Measurements from ENCODE around the gene CCL1.

CCL1 gene

DNA sequence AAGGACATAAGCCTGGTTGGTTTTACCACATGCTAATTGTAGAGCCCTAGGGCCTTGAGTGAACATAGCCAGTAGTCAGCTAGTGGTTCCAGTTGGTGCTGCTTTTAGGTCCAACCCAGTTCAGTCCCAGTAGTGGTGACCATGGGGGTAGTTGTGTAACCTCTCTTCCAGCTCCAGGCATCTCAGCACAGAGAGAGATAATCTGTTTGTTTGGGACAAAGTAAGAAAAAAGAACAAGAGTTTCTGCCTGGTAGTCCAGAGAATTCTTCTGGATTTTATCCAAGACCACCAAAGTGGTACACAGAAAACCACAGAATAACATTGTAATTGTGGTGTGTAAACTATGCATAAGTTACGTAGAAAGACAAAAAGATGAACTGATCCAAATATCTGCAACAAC is 11.9 kb downstream of the CCL1 start:
- H3K27me3 ChIP-seq (ENCODE audit: insufficient read depth, low read length, poor library complexity) = no peaks in the 10 kb centered on the region
- no peaks in the 10 kb centered on the region for H3K36me3 ChIP-seq (ENCODE audit: insufficient read depth, low read length)
- no peak for ATAC-seq (ENCODE audit: insufficient read depth, low read depth)
- no peaks in the 10 kb centered on the region for H3K9me3 ChIP-seq (ENCODE audit: insufficient read depth, low read length, severe bottlenecking)
- no peak overlapping the region for H3K27ac ChIP-seq (ENCODE audit: low read length)
- DNase-seq = no peak
- no peak overlapping the region for H3K9ac ChIP-seq (ENCODE audit: low read depth, low read length)
- no peaks in the 10 kb centered on the region for H4K20me1 ChIP-seq (ENCODE audit: insufficient read depth, low read length)
- no peaks in the 10 kb centered on the region for H3K79me2 ChIP-seq (ENCODE audit: insufficient read depth, low read length)
- H3K4me3 ChIP-seq (ENCODE audit: low read depth in 1 of 2, low read length in 2 of 2) = no peak overlapping the region
- no peak for TF ChIP-seq EZH2 (IDR thresholded peaks at IDR 0.05; ENCODE audit: borderline replicate concordance, low read depth, low read length, severe bottlenecking)
- TF ChIP-seq, protein P1, sequence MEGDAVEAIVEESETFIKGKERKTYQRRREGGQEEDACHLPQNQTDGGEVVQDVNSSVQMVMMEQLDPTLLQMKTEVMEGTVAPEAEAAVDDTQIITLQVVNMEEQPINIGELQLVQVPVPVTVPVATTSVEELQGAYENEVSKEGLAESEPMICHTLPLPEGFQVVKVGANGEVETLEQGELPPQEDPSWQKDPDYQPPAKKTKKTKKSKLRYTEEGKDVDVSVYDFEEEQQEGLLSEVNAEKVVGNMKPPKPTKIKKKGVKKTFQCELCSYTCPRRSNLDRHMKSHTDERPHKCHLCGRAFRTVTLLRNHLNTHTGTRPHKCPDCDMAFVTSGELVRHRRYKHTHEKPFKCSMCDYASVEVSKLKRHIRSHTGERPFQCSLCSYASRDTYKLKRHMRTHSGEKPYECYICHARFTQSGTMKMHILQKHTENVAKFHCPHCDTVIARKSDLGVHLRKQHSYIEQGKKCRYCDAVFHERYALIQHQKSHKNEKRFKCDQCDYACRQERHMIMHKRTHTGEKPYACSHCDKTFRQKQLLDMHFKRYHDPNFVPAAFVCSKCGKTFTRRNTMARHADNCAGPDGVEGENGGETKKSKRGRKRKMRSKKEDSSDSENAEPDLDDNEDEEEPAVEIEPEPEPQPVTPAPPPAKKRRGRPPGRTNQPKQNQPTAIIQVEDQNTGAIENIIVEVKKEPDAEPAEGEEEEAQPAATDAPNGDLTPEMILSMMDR (IDR thresholded peaks at IDR 0.05; ENCODE audit: borderline replicate concordance, extremely low read depth, low read length, poor library complexity, severe bottlenecking) = no peak
- H3K4me1 ChIP-seq (ENCODE audit: insufficient read depth, low read length) = no peaks in the 10 kb centered on the region
- H3K4me2 ChIP-seq (ENCODE audit: insufficient read depth, low read length) = no peak overlapping the region
- H2AFZ ChIP-seq (ENCODE audit: low read depth, low read length) = no peak overlapping the region

DNA sequence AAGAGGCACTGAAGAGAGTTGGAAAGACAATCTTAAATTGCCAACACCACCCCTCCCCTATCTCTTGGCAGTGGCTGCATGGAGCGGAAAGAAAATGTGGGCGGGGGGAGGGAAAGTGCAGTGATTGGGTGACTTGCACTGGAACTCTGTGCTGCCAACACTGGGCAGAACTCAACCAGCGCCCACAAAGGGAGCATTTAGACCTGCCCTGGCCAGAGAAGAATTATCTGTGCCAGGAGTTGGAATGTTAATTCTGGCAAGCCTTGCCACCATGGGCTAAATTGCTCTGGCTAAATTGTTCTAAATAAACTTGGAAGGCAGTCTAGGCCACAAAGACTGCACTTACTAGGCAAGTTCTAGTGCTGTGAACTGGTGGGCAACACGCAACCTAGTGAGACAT is 13.3 kb downstream of the CCL1 start:
- Histone ChIP-seq H2AFZ (ENCODE audit: low read depth, low read length) (no peak overlapping the region), H3K4me3 (ENCODE audit: low read depth in 1 of 2, low read length in 2 of 2) (no peak overlapping the region), H3K27me3 (ENCODE audit: insufficient read depth, low read length, poor library complexity) (no peaks in the 10 kb centered on the region), H3K4me1 (ENCODE audit: insufficient read depth, low read length) (no peaks in the 10 kb centered on the region), H3K36me3 (ENCODE audit: insufficient read depth, low read length) (no peaks in the 10 kb centered on the region), H4K20me1 (ENCODE audit: insufficient read depth, low read length) (no peaks in the 10 kb centered on the region), H3K79me2 (ENCODE audit: insufficient read depth, low read length) (no peaks in the 10 kb centered on the region), H3K9me3 (ENCODE audit: insufficient read depth, low read length, severe bottlenecking) (no peaks in the 10 kb centered on the region), H3K27ac (ENCODE audit: low read length) (no peak overlapping the region), H3K4me2 (ENCODE audit: insufficient read depth, low read length) (no peak overlapping the region), H3K9ac (ENCODE audit: low read depth, low read length) (no peak overlapping the region)
- no peak for TF ChIP-seq EZH2 (IDR thresholded peaks at IDR 0.05; ENCODE audit: borderline replicate concordance, low read depth, low read length, severe bottlenecking)
- TF ChIP-seq, protein P1 (IDR thresholded peaks at IDR 0.05; ENCODE audit: borderline replicate concordance, extremely low read depth, low read length, poor library complexity, severe bottlenecking) = no peak
- DNase-seq = no peak
- no peak for ATAC-seq (ENCODE audit: insufficient read depth, low read depth)

DNA sequence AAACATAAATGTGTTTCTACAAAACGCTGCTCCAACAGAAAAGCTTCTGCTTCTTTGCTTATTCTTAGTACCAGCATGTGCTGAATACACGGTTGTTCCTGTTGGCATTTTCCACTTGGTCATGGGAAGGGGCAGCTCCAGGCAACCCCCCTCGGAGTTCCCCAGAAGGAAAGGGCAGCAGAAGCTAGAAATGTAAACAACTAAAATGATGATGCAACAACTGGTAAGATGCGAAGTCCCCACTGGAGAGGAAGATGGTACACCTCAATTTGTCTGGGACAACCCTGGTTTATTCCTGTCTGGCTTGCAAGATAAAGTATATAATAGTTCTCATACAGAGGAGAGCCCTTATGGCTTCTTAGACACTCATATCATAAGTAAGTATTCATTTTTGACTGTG is 16.0 kb downstream of the CCL1 start:
- H3K9ac ChIP-seq (ENCODE audit: low read depth, low read length) = no peak overlapping the region
- no peaks in the 10 kb centered on the region for H3K4me1 ChIP-seq (ENCODE audit: insufficient read depth, low read length)
- H3K79me2 ChIP-seq (ENCODE audit: insufficient read depth, low read length) = no peaks in the 10 kb centered on the region
- no peaks in the 10 kb centered on the region for H4K20me1 ChIP-seq (ENCODE audit: insufficient read depth, low read length)
- ATAC-seq (ENCODE audit: insufficient read depth, low read depth) = no peak
- DNase-seq = no peak
- no peaks in the 10 kb centered on the region for H3K27me3 ChIP-seq (ENCODE audit: insufficient read depth, low read length, poor library complexity)
- no peak overlapping the region for H3K4me2 ChIP-seq (ENCODE audit: insufficient read depth, low read length)
- H3K36me3 ChIP-seq (ENCODE audit: insufficient read depth, low read length) = no peaks in the 10 kb centered on the region
- H3K4me3 ChIP-seq (ENCODE audit: low read depth in 1 of 2, low read length in 2 of 2) = no peak overlapping the region
- TF ChIP-seq, protein P1 (IDR thresholded peaks at IDR 0.05; ENCODE audit: borderline replicate concordance, extremely low read depth, low read length, poor library complexity, severe bottlenecking) = no peak
- no peak overlapping the region for H2AFZ ChIP-seq (ENCODE audit: low read depth, low read length)
- no peak overlapping the region for H3K27ac ChIP-seq (ENCODE audit: low read length)
- no peaks in the 10 kb centered on the region for H3K9me3 ChIP-seq (ENCODE audit: insufficient read depth, low read length, severe bottlenecking)

DNA sequence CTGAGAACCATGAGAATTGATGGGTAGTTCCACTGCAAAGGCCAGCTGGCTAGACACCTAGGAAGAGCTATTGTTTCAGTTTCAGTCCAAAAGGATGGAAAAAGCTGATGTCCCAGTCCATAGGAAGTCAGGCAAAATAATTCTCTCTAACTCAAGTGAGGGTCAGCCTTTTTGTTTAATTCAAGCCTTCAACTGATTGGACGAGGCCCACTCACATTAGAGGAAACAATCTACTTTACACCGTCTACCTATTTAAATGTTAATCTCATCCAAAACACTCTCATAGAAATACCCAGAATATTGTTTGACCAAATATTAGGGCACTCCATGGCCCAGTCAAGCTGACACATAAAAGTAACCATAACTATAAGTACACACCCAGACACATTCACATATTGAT is 21.1 kb downstream of the CCL1 start:
- H3K27ac ChIP-seq (ENCODE audit: low read length) = no peak overlapping the region
- no peak for ATAC-seq (ENCODE audit: insufficient read depth, low read depth)
- no peaks in the 10 kb centered on the region for H3K27me3 ChIP-seq (ENCODE audit: insufficient read depth, low read length, poor library complexity)
- no peak overlapping the region for H2AFZ ChIP-seq (ENCODE audit: low read depth, low read length)
- no peak overlapping the region for H3K4me3 ChIP-seq (ENCODE audit: low read depth in 1 of 2, low read length in 2 of 2)
- TF ChIP-seq, protein P1 (IDR thresholded peaks at IDR 0.05; ENCODE audit: borderline replicate concordance, extremely low read depth, low read length, poor library complexity, severe bottlenecking) = no peak
- no peak for TF ChIP-seq EZH2 (IDR thresholded peaks at IDR 0.05; ENCODE audit: borderline replicate concordance, low read depth, low read length, severe bottlenecking)
- no peaks in the 10 kb centered on the region for H3K4me1 ChIP-seq (ENCODE audit: insufficient read depth, low read length)
- no peak overlapping the region for H3K4me2 ChIP-seq (ENCODE audit: insufficient read depth, low read length)
- H3K36me3 ChIP-seq (ENCODE audit: insufficient read depth, low read length) = no peaks in the 10 kb centered on the region
- no peaks in the 10 kb centered on the region for H3K9me3 ChIP-seq (ENCODE audit: insufficient read depth, low read length, severe bottlenecking)
- no peaks in the 10 kb centered on the region for H3K79me2 ChIP-seq (ENCODE audit: insufficient read depth, low read length)
- no peaks in the 10 kb centered on the region for H4K20me1 ChIP-seq (ENCODE audit: insufficient read depth, low read length)
- H3K9ac ChIP-seq (ENCODE audit: low read depth, low read length) = no peak overlapping the region
- DNase-seq = no peak

Data from DND-41 (cell line).